CD14-positive monocyte (primary cell): ENCODE measurements around the gene UBE2L5. TPM values are rescaled to one million over a fixed set of nuclear protein-coding genes. Genes with fewer than 3 reads are reported as not detected.

Source experiments
- DNase-seq, 3 donors: peaks; one replicate each; pipeline ENCODE4 v3.0.0-alpha.2; 2011 to 2022
- H2AFZ ChIP-seq: 2 replicates; pipeline ENCODE4 v1.6.0; 2012; ENCODE audit warnings: mild to moderate bottlenecking, low read depth, low read length, inconsistent platforms; ENCODE audit not compliant: insufficient read depth, poor library complexity, severe bottlenecking
- H3K27ac ChIP-seq, 2 donors: 1 replicate in 1 of 2; 2 replicates in 1 of 2; pipeline ENCODE4 v1.5.1; 2012 to 2013; ENCODE audit warnings: low read length in 2 of 2, control low read depth in 1 of 2, inconsistent platforms in 1 of 2, low read depth in 1 of 2, mild to moderate bottlenecking in 1 of 2
- H3K27me3 ChIP-seq, 2 donors: one replicate each; pipeline versions ENCODE4 v1.6.0 to v1.6.1; 2011 to 2013; ENCODE audit warnings: low read length in 2 of 2; ENCODE audit not compliant: control insufficient read depth in 2 of 2, insufficient read depth in 2 of 2
- H3K36me3 ChIP-seq, 2 donors: replicated peaks in 1 of 2; 1 replicate in 1 of 2; 2 replicates in 1 of 2; pipeline versions ENCODE4 v1.5.1 to v1.6.1; 2012 to 2013; ENCODE audit warnings: low read length in 2 of 2, control low read depth in 1 of 2, inconsistent platforms in 1 of 2, mild to moderate bottlenecking in 1 of 2; ENCODE audit not compliant: insufficient read depth in 2 of 2, control insufficient read depth in 1 of 2
- H3K4me1 ChIP-seq, 2 donors: 1 replicate in 1 of 2; 2 replicates in 1 of 2; pipeline versions ENCODE4 v1.5.1 to v1.6.1; 2012 to 2013; ENCODE audit warnings: low read length in 2 of 2, control low read depth in 1 of 2, inconsistent platforms in 1 of 2, mild to moderate bottlenecking in 1 of 2, moderate library complexity in 1 of 2; ENCODE audit not compliant: insufficient read depth in 2 of 2, control insufficient read depth in 1 of 2
- H3K4me2 ChIP-seq: replicated peaks from 2 replicates; pipeline ENCODE3; 2012; ENCODE audit warnings: low read length, moderate library complexity, mild to moderate bottlenecking; ENCODE audit not compliant: poor library complexity, severe bottlenecking; ENCODE audit errors: extremely low read depth
- H3K4me3 ChIP-seq, 3 experiments: fragments of 200-600 bp in 1 of 3; sonication (generic) in 1 of 3; replicated peaks in 1 of 3; 1 replicate in 2 of 3; 2 replicates in 1 of 3; pipeline ENCODE4 v1.5.1; 2011 to 2013; ENCODE audit warnings: low read length in 3 of 3, mild to moderate bottlenecking in 3 of 3, control low read depth in 2 of 3, low read depth in 2 of 3, inconsistent platforms in 1 of 3, moderate library complexity in 1 of 3
- H3K79me2 ChIP-seq: 2 replicates; pipeline ENCODE4 v1.6.0; 2012; ENCODE audit warnings: mild to moderate bottlenecking, control low read depth, inconsistent platforms, low read length, moderate library complexity; ENCODE audit not compliant: insufficient read depth
- H3K9ac ChIP-seq: 2 replicates; pipeline ENCODE4 v1.6.0; 2017; ENCODE audit warnings: low read length, mild to moderate bottlenecking; ENCODE audit not compliant: insufficient read depth, poor library complexity, severe bottlenecking
- H3K9me3 ChIP-seq, 2 donors: replicated peaks in 1 of 2; 1 replicate in 1 of 2; 2 replicates in 1 of 2; pipeline versions ENCODE4 v1.5.1 to v1.6.1; 2012 to 2013; ENCODE audit warnings: low read length in 2 of 2, control low read depth in 1 of 2; ENCODE audit not compliant: control insufficient read depth in 1 of 2, insufficient read depth in 1 of 2
- H4K20me1 ChIP-seq: 2 replicates; pipeline ENCODE4 v1.6.0; 2012; ENCODE audit warnings: mild to moderate bottlenecking, low read length, control low read depth, moderate library complexity; ENCODE audit not compliant: insufficient read depth
- H3K27ac Mint-ChIP-seq, 7 donors: one replicate each; pipeline ENCODE4 v1.8.0; 2020; ENCODE audit warnings: mild to moderate bottlenecking in 7 of 7, mixed read lengths in 7 of 7, moderate library complexity in 6 of 7, inconsistent platforms in 2 of 7
- H3K27me3 Mint-ChIP-seq, 3 donors: one replicate each; pipeline ENCODE4 v1.8.0; 2021 to 2022; ENCODE audit warnings: low read depth in 3 of 3, mild to moderate bottlenecking in 3 of 3, mixed read lengths in 3 of 3, moderate library complexity in 3 of 3, inconsistent platforms in 1 of 3
- H3K36me3 Mint-ChIP-seq, 2 donors: one replicate each; pipeline ENCODE4 v1.8.0; 2020; ENCODE audit warnings: mixed read lengths in 2 of 2, inconsistent platforms in 1 of 2, mild to moderate bottlenecking in 1 of 2
- H3K4me1 Mint-ChIP-seq: one replicate; pipeline ENCODE4 v1.8.0; 2020; ENCODE audit warnings: mild to moderate bottlenecking, mixed read lengths
- H3K4me3 Mint-ChIP-seq, 2 donors: one replicate each; pipeline ENCODE4 v1.8.0; 2020; ENCODE audit warnings: mild to moderate bottlenecking in 2 of 2, mixed read lengths in 2 of 2, moderate library complexity in 1 of 2
- H3K9me3 Mint-ChIP-seq, 7 donors: one replicate each; pipeline ENCODE4 v1.8.0; 2020 to 2022; ENCODE audit warnings: mixed read lengths in 7 of 7, mild to moderate bottlenecking in 6 of 7, moderate library complexity in 6 of 7, inconsistent platforms in 2 of 7
- CTCF ChIP-seq: fragments of 200-600 bp; IDR thresholded peaks from one replicate; pipeline ENCODE4 v1.8.0; 2022; ENCODE audit warnings: antibody characterized with exemption, mild to moderate bottlenecking
- WGBS: methylation state at CpG from one replicate; pipeline ENCODE4 v1.1.5; 2013; ENCODE audit warnings: missing lambda C conversion rate; ENCODE audit not compliant: insufficient coverage; 5-methylcytosine and 5-hydroxymethylcytosine counted together
- intact Hi-C, 2 donors: fragments of 100-400 bp; cut with micrococcal nuclease; formaldehyde crosslinking; loops; one replicate each; pipeline versions ENCODE4 v1.15.0 to v1.15.1; 2023
- polyA plus RNA-seq, 3 donors: library from polyadenylated mRNA; depleted of rRNA in 1 of 3; unstranded in 2 of 3; stranded (reverse) in 1 of 3; fragments of 300-500 nt in 2 of 3; fragments of >200 nt in 1 of 3; fragmentation: Illumina TruSeq in 2 of 3; gene quantifications; 1 replicate in 2 of 3; 2 replicates in 1 of 3; pipeline ENCODE4 v1.2.3, GENCODE V29; 2012 to 2021

UBE2L5 gene
- polyA plus RNA-seq, 3 donors: not detected

GRCh38 chr13:30435911-30436451 lies 13.7 kb downstream of the UBE2L5 start:
- intact Hi-C loops: no loop called here
- peaks cover 0 to 3% (median 2%) of the 10 kb centered on the region in 7 donors for H3K9me3 Mint-ChIP-seq
- H3K36me3 Mint-ChIP-seq: no peaks in the 10 kb centered on the region
- no peaks in the 10 kb centered on the region for H3K36me3 ChIP-seq
- no peak overlapping the region for H3K4me3 ChIP-seq
- peaks cover 0 to 3% (median 2%) of the 10 kb centered on the region in 3 donors for H3K27me3 Mint-ChIP-seq
- H3K4me1 ChIP-seq: peaks cover 0 to 7% of the 10 kb centered on the region in 2 donors
- no peaks in the 10 kb centered on the region for H3K79me2 ChIP-seq
- no peak overlapping the region for H3K27ac ChIP-seq
- H3K27me3 ChIP-seq: no peaks in the 10 kb centered on the region
- peaks cover 8% of the 10 kb centered on the region for H3K4me1 Mint-ChIP-seq
- no peak overlapping the region for H2AFZ ChIP-seq
- no peaks in the 10 kb centered on the region for H4K20me1 ChIP-seq
- no peak overlapping the region for H3K4me2 ChIP-seq
- no CpG with 5 or more reads among the region's 3 CpGs for WGBS
- H3K4me3 Mint-ChIP-seq: no peak overlapping the region
- H3K9me3 ChIP-seq: no peaks in the 10 kb centered on the region
- H3K27ac Mint-ChIP-seq: no peak overlapping the region
- H3K9ac ChIP-seq: no peak overlapping the region
- no peak for TF ChIP-seq CTCF
- no peak for DNase-seq

- H3K9me3 ChIP-seq: no peaks in the 10 kb centered on the region
Measured at GRCh38 chr13:30437177-30437576, 14.9 kb downstream of the UBE2L5 start.

More at GRCh38 chr13:30437177-30437576, 14.9 kb downstream of the UBE2L5 start:
- no peak for DNase-seq
- intact Hi-C loops: no loop called here
- no peaks in the 10 kb centered on the region for H3K4me1 ChIP-seq
- Mint-ChIP-seq H3K36me3 (no peaks in the 10 kb centered on the region), H3K27me3 (peaks cover 0 to 3% (median 2%) of the 10 kb centered on the region in 3 donors), H3K27ac (no peak overlapping the region), H3K9me3 (peaks cover 0 to 3% (median 2%) of the 10 kb centered on the region in 7 donors), H3K4me3 (no peak overlapping the region), H3K4me1 (no peaks in the 10 kb centered on the region)
- H3K36me3 ChIP-seq: no peaks in the 10 kb centered on the region
- H3K79me2 ChIP-seq: no peaks in the 10 kb centered on the region
- H3K27me3 ChIP-seq: no peaks in the 10 kb centered on the region
- no peak overlapping the region for H3K9ac ChIP-seq
- H4K20me1 ChIP-seq: no peaks in the 10 kb centered on the region
- WGBS: 95% methylated on average over 8 of the region's 8 CpGs
- no peak overlapping the region for H2AFZ ChIP-seq
- TF ChIP-seq CTCF: no peak
- H3K4me3 ChIP-seq: no peak overlapping the region
- H3K4me2 ChIP-seq: no peak overlapping the region
- no peak overlapping the region for H3K27ac ChIP-seq
